HG03103 (cell line): Measurements from ENCODE around the gene RNF31.

ENCODE experiments used
- ATAC-seq: cut with Tn5 transposase; IDR thresholded peaks from one replicate; pipeline ENCODE4 v1.9.1; 2021; ENCODE audit warnings: low read depth; ENCODE audit not compliant: unreplicated experiment

RNF31 gene

GRCh38 chr14:24156840-24157239, 9.5 kb downstream of the RNF31 start:
- ATAC-seq = no peak

- ATAC-seq = no peak
Measured at GRCh38 chr14:24157331-24157730, 10.0 kb downstream of the RNF31 start.

- ATAC-seq = no peak
Measured at GRCh38 chr14:24159777-24160498, 12.6 kb downstream of the RNF31 start.

- no peak for ATAC-seq
Measured at GRCh38 chr14:24160499-24160849, 13.2 kb downstream of the RNF31 start.

- peak; percentile 71 for ATAC-seq
Measured at GRCh38 chr14:24160850-24161804, 13.8 kb downstream of the RNF31 start, which contains the start of gene IRF9. Gene IRF9 (plus strand): TSS chr14:24161265. CDS start chr14:24162145, 880 bp downstream.

- no peak for ATAC-seq
Measured at GRCh38 chr14:24162093-24162492, 14.8 kb downstream of the RNF31 start.

GRCh38 chr14:24164518-24164991, 17.3 kb downstream of the RNF31 start:
- ATAC-seq = no peak

GRCh38 chr14:24165785-24166184, 18.5 kb downstream of the RNF31 start:
- no peak for ATAC-seq

- no peak for ATAC-seq
Measured at GRCh38 chr14:24167469-24168114, 20.3 kb downstream of the RNF31 start.

GRCh38 chr14:24171422-24172260, 24.3 kb downstream of the RNF31 start, which contains the start of gene REC8:
Gene REC8 (plus strand): TSS chr14:24172080. CDS start chr14:24172553, 473 bp downstream.
- peak; percentile 72 for ATAC-seq

GRCh38 chr14:24172261-24172860, 25.1 kb downstream of the RNF31 start:
- no peak for ATAC-seq

- no peak for ATAC-seq
Measured at GRCh38 chr14:24172871-24173281, 25.6 kb downstream of the RNF31 start.

GRCh38 chr14:24176599-24176998, 29.3 kb downstream of the RNF31 start:
- ATAC-seq = no peak

GRCh38 chr14:24177041-24177825, 29.9 kb downstream of the RNF31 start:
- no peak for ATAC-seq

- ATAC-seq = no peak
Measured at GRCh38 chr14:24177891-24178290, 30.6 kb downstream of the RNF31 start.

GRCh38 chr14:24178399-24179178, 31.3 kb downstream of the RNF31 start:
- ATAC-seq = no peak

GRCh38 chr14:24179294-24179960, 32.1 kb downstream of the RNF31 start:
- no peak for ATAC-seq
